Measurements from ENCODE around the gene KIF12.

Gene KIF12

DNA sequence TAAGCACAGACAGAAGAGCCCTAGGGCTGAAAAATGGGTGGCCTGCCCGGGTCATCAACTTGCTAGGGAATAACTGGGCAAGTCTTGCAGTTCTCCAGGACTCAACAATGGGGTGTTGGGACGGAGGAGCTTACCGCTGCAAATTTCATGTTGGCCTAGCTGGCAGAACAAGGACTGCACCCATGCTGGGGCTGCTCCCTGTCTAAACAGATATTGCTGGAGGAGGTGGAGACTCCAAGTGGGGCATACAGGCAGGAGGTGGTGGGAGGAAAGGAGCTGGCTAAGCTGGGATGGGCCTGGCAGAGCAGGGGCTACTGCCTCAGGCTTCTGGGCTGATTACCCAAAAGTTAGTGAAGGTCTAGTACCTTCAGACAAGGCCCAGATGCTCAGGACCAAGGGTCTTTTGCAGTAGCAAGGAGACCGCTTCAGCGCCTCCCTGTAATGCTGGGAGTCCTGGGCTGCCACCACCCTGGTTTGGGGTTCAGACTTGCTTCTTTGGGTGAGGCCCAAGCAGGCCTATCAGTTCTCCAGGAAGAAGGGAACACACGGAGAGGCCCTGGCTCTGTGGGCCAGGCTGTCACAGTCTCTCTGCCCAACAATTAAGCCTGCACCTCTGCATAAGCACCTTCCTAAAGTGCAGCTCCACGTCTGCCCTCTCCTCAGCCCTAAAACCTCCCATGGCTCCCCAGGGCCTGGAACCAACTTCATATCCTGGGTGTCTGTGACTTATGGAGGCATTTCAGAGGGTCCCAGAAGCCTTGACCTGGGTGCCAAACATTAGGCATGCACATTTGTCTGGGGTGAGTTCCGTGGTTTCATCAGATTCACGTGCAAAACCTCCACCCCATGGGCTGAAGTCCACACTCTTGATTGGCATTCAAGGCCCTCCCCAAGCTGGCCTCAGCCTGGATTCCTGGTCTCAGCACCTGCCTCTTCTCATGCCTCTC is 24.2 kb upstream of the KIF12 start:
- no peak for DNase-seq

DNA sequence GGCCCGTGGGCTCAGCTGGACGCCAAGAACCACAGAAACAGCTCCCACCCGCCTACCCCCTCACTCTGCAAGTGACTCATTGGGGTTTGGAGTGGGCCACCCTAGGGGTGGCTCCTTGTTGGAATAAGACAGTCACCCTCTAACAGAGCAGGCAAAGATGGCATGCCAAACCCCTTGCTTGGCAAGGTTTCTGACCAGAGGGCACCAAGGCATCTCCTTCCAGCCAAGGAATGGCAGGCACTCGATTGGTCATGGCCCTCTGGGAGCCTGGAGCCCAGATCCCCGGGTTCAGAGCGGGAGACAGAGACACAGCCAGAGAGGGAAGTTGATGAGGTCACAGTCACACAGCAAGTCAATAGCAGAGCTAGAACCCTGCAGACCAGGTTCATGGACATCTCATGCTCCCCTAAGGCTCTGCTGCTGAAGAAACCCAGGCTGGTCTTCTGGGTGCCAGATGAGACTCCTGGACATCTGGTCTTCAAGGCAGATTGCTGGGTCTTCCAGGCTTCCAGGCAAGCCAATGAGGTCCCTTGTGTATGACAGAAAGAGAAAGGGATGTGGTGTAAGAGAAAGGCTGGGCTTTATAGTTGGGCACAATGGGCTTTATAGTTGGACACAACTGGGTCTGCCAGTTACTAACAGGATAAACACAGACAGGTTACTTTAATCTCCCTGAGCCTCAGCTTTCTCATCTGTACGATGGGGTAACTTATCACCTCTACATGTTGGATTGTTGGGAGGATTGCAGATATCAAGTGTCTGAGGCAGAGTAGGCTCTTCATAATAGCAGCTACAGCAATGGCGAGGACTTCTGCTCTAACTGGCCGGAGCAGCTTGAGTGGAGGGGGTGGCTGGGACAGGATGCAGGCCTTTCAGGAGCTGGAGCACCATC is 23.3 kb upstream of the KIF12 start:
- DNase-seq, result no peak

DNA sequence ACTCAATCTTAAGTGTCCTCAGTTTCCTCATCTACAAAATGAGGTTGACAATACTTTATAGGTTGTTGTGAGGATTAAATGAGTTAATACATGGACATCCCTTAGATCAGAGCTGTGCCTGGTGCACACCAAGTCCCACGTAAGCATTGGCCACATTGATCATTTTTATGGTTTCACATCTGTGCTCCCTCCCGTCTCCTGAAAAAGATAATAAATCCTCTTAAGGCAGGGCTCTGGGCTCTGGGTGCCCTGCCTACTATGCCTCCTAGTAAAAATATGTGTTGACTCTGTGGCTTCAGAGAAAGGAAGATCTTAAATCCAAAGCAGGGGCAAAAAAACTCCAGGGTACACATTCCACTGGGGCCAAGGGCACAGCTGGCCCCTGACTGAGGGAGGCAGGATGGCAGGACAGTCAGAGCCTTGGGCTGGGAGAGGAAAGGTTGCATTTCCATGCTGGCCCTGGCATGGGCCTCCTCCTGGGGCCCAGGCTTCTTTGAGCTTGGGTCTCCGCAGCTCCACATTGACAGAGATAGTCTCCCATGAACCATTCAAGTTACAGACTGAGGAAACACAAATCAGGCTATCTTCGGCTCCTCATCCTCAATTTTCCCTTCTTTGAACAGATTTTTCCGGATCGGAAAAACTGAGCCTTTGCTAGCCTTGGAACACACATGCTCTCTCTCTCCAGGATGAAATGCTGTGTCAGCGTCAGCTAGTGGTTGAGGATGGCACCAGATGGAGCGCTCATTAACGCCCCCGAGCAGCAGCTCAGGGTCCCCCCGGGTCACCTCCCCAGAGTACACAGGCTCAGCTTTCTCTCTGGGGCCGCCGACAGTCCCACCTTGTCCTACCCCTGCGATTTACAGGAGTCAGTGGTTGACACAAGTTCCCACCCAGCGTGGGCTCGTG is 22.4 kb upstream of the KIF12 start:
- no peak for DNase-seq

DNA sequence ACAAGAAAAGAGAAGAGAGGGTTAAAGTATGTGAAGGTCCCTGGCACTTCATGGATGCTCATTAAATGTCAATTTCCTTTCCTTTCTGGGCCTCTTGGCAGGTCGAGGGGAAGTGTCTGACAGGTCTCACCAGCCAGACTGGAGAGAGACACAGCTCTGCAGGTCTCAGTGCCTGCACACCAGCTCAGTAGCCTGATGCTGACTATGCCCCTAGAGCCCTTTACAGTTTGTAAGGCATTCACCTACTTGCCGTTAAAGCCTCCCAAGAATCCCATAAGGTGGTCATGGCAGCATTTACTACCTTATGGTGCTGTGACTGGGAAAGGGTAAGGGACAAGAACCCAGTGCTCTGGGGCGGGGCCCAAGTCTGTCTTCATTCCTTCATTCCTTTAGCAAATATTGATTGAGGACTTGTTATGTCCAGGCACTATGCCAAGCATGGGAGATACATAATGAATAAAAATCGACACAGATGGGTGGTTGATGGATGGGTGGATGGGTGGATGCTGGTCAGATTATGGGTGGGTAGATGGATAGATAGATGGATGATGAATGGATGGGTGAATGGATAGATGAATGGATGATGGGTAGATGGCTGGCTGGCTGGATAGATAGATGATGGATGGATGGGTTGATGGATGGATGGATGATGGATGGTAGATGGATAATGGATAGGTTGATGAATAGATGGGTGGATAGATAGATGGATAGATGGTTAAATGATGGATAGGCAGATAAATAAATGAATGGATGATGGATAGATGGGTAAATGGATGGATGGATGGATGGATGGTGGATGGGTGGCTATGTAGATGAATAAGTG is 21.3 kb upstream of the KIF12 start:
- no peak for DNase-seq

DNA sequence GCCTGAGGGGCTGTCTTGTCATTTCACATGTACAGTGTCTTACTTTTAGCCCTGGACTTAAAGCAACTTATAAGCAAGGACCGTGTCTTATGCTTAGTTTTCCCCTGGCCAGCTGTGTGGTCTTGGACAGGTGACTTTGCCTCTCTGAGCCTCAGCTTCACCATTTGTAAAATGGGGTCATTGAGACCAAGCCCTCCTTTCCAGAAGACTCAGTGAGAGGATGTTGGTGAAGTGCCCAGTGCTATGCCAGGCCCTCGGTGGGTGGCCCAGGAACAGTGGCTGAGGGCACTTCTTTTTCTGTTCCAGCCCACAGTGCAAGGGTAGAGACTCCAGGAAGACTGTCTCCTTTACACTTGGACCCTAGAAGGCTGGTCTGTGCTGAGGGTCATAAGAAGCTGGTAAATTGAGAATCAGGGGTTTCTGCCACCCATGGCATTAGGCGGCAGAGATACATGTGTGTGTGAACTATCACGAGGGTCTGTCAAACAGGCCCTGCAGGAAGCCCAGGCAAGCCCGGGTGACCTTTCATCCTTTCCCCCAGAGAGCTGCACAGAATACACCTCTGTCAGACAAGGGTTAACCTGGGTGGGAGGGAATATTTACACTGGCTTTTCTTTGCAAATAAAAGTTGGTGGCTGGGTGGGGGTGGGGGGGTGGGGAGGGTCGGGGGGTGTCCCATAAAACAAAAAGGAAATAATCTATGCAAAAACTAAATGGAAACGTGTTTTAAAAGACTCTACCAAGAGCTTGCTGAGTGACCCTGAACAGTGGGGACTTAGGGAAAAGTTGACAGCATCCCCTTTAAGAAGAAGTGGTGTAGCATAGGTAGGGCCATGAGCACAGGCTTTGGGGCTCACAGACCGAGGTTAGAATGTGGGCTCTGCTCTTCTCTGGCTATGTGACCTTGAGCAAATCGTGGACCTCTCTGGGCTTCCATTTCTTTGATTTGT is 20.4 kb upstream of the KIF12 start:
- DNase-seq, result peak in 1 of 58 donors; percentile 11

DNA sequence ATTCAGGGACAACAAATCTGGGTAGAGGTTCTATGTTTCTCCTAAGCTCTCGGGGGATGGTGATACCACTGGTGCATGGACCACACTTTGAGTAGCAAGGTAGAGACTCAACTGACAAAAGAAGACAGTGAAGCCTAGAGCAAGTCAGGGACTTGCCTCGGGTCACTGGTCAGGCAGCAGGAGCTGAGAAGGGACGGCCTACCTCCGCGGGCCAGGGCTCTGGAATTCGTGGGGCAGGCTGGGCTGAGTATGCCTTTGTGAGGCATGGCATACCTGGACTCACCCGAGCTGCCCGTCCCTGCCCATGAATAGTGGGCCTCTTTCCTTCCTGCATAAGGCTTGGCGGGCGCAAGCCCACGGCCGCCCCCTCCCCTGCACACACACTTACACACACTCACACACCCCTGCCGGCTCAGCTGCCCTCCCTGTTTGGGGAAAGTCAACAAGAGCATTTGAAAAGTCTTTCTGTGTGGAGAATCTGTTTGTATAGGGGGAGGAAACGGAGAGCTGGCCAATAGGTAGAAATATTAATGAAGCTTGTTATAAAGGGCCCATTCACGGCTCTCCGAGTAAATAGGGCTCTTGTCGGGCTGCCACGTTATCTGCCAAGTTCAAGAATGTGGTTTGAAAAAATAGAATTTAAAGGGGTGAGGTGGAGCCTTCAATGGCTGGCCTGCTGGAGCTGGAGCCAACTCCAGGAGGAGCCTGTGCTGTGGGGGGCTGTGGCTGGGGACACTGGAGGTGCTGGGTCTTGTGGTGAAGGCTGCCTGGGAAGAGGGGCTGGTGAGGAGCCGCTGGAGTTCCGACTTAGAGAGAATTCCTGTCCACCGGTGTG is 19.1 kb upstream of the KIF12 start:
- peak in 18 of 58 donors; percentile 14 to 72 (median 44) for DNase-seq

DNA sequence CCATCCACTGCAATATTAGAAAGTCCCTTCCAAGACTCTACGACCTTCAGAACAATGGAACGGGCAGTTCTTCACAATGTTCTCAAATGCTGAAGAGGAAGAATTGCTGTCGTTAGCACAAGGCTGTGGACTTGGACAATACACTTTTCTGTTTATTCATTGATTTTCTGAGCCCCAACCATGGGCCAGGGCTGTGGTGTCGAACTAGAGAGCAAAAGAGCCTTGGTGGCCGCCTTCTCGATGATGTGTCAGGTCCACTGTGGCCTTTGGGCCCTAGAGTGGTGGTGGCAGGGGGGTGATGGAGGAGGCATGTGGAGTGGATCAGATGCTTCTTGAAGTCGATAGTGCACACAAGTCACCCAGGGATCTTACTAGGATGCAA is 18.5 kb upstream of the KIF12 start:
- no peak for DNase-seq

DNA sequence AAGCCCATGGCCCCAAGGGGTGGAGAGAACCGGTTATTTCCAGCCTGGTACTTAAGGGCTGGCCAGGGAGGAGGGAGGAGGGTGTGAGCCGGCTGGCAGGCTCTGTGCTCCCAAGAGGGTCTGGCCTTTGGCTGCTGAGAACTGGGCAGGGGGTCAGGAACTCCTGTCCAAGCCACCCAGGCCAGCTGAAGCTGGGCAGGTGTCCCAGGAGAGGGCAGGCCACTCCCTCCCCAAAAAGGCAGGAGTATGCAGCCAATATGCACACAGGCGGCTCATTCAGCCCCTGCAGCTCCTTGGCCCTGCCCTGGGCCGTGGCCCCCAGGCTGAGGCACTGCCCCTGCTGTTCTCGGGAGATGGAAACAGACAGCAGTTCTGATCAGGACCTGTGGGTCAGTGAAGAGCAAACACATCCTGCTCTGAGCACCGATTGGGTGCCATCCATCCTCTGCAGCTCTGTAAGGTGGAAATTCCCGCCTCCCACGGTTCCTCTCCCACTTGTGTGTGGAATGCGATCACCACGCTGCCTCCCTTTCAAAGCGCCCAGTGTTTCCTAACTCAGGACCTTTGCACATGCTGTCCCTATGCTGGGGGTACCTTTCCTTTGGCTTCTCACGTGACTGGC is 17.1 kb upstream of the KIF12 start:
- DNase-seq, result peak in 13 of 58 donors; percentile 18 to 61 (median 25)

DNA sequence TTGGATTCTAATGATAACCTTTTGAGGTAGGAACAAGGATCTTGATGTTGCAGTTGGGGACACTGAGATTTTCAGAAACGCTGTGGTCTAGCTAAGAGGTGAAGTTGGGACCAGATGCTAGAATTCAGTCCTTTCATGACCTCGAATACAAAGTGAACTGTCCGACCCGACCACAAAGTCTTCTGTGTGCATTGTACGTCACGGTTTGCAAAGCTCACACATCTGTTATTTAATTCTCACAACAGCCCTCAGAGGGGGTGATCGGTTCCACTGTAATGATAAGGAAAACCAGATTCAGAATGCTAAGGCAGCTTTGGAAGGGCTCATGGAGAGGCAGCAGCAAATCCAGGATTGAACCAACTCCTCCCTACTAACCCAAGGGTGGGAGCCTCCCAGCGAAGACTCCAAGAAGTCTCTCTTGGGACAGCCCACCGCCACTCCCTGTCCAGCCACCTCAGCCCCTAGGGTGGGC is 16.6 kb upstream of the KIF12 start:
- DNase-seq, result no peak

DNA sequence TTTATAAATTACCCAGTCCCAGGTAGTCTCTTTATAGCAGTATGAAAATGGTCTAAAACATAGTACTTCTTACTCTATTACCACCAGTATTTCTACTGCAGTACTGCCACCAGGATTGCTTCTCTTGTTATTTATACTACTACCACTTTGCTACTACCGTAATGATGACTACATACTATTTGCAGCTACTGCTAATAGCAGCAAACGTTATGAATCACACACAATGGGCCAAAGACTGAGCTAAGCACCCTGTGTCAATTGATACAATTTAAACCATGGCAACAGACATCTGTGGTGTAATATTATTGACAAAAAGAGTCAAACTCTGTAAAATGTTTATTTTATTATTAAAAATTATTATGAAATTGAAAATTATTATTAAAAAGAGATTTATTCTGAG is 15.3 kb upstream of the KIF12 start:
- no peak for DNase-seq

DNA sequence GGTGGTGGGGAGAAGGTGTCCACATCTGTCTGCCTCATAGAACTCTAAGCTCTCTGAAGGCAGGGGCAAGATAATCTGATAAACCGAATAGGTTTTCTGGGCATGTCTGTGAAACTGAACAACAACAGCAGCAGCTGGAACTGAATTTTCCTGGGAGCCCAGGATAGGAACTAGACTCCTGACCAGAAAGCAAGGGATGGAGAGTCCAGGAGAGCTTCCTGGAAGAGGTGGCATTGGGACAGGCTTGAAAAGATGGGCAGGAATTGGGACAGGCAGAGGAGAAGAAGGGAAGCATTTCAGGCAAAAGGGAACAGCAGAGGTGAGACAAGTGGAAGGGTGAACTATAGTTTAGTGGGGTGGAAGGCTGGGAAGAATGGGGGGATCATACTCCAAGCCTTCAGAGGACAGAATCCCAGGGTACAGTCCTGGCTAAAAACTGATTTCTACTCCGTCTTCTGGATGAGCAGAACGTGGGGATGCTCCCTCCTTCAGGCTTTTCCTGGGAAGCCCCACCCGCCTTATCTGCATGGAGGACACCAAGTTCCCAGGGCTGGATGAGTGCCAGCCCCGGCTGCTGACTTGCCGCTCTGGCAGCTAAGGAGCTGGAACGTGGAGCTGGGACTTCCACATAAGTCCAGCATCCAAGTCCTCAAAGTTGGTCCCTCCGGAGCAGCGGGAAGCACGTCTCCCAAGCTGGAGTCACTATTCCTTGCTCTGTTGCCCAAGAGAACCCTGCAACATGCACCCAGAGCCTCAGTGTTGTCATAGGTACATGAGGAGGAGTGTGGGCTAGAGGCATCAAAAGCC is 13.9 kb upstream of the KIF12 start:
- DNase-seq, result peak in 9 of 58 donors; percentile 3 to 32 (median 12)

DNA sequence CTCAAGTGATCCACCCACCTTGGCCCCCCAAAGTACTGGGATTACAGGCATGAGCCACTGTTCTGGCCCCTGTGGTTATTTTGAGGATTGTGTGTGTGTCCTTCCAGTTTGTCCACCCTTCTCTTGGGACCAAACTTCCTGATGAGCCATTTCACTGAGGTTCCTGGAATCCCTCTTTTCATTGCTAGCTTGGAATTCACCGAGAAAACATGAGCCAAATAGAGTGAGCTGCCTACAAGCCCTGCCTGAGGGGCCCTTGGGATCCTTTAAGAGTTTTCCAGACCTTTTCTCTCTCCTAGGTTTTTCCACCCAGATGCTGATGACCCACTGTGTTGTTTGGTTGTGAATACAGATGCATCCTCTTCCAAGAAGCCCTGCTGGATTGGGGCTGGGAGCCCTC is 13.2 kb upstream of the KIF12 start:
- DNase-seq, result no peak

DNA sequence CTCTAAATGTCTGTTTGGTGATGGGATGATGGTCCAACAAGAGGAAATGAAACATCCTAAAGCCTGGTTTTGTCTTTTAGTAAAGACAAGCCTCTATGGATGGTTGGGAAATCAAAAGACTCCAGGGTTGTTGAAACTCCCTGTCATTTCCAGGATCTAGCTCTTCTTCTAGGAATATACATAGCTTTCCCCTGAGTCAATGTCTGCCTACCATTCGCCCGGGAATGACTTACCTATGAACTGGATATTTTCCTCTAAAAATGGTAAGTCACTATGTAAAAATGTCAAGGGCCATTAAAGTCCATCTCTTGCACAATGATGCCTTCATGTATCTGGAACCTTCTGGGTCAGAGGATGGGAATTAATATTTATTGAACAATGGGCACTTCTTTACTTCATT is 11.1 kb upstream of the KIF12 start:
- no peak for DNase-seq

DNA sequence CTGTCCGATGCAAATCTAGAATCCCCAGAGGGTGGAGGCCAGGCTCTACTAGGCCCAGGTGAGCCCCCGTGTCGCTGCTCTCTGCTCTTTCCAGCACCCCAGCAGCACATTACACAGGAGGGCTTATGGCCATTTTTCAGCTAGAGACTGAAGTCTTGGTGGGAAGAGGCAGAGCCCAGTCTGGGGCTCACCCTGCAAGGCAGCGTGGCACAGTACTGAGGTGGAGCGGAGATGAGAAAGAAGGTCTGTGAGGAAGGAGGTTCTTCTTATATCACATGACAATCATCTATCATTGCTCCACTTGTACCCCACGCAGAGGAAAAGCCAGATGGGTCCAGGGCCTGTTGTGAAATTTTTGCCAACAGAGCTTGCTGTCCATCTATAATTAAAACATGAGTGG is 10.0 kb upstream of the KIF12 start:
- DNase-seq, result no peak

DNA sequence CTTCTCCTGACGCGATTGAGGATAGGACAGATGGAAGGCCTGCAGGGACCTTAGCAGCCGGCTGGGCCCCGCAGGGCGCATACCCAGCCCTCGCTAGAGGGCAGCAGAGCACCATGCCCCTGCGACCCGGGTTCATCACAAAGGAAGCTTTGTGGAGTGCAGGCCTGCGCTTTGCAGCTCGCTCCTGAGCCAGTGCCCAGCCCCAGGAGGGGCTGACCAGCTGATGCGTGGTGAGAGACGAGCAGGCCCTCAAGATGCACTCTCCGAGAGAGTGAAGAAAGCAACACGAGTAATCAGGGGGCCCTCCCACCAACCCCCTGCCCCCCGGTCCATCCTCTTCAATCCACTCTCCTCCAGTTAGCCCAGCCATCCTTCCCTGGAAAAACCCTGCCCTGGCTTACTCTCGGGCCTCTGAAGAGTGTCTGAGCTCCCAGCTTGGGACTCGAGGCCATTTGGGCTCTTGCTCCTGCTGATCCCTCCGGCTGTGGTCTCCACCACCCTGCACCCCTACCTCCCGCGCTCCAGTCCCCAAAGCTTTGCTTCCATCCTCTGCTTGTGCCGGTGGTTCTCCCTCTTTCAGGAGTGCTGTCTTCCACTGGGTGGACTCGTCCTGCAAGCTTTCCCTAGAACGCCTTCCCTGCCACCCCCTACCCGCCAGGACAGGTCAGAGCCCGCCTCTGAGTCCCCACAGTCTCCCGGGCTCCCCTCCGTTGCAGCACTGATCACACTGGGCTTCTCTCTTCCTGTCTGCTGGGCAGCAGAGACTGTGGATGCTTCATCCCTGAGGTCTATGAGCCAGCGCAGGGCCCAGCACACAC is 9.1 kb upstream of the KIF12 start:
- peak in 55 of 58 donors; percentile 13 to 85 (median 67) for DNase-seq

Data from anterior cingulate cortex (tissue), 58 donors.